Measurements from ENCODE around the gene GUK1.
"Not testable (repeated sequence)": the region's sequence is repeated elsewhere in the genome, so short reads cannot be mapped to it uniquely, and the experiment has no call there.

Gene GUK1

GRCh38 chr1:228176461-228177182, 36.5 kb downstream of the GUK1 start:
- no peak for DNase-seq (ENCODE audit: low read depth, low spot score)

- no peak for DNase-seq (ENCODE audit: low read depth, low spot score)
Observed at GRCh38 chr1:228177183-228177475, 37.0 kb downstream of the GUK1 start.

DNA sequence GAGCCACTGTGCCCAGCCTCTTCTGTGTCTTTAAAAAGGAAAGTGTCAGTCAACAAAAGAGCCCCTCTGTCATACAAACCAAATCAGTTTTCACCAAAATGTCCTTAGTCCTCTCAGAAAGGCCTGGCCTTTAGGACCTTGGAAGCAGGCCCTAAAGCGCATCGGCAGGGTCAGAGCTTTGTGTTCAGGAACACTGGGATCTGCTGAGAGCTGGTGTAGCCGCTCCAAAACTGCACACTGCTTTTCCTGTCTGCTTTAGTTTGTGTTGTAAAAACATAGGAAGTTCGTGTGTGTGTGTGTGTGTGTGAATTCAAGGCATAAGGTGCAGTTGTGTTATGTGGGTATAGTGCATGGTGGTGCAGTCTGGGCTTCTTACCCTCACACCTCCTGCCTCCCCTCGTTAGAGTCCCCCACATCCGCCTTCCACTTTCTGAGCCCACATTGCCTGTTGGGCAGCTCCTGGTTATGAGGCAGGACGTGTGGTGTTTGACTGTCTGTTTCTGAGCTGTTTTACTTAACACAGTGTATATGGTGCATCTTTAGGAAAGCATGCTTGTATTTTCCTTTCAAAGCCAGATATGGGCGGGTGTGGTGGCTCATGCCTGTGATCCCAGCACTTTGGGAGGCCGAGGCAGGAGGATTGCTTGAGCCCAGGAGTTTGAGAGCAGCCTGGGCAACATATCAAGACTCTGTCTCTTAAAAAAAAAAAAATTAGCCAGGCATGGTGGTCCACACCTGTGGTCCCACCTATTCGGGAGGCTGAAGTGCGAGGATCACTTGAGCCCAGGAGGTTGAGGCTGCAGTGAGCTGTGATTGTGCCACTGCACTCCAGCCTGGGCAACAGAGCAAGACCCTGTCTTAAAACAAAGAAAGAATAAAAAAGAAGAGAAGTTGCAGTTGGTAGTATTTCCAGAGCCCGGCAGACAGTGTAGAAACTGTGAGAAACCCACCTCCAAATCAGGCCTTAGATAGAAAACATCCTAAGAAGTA, 37.9 kb downstream of the GUK1 start:
- DNase-seq (ENCODE audit: low read depth, low spot score): no peak

GRCh38 chr1:228178737-228179684, 38.9 kb downstream of the GUK1 start:
- no peak for DNase-seq (ENCODE audit: low read depth, low spot score)

GRCh38 chr1:228180271-228180958, 40.3 kb downstream of the GUK1 start:
- no peak for DNase-seq (ENCODE audit: low read depth, low spot score)

DNA sequence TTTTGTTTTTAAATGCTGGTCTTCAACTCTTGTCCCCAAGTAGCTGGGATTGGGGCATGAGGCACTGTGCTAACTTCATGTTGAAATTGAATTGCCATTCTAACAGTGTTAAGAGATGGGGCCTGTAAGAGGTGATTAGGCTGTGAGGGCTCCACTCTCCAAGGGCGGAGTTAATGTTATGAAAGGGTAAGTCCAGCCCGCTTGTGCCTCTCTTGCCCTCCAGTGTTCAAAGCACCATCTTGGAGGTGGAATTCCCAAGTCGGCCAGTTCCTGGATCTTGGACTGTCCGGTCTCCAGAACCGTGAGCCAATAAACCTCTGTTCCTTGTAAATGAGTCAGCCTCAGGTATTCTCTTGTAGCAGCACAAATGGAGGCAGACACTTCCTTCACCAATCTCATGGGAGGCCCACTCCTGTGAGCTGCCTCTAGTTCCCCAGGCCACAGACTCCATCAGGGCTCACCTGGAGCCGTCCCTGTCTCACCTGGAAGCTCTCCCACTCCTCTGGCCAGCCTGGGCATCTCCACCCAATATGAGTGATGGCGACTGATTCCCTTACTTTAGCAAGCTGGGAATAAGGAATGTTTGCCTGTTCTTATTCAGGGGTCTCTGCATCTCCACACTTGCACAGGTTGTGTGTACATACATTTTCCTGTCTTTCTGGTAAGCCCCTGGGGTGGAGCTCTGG, 41.0 kb downstream of the GUK1 start:
- DNase-seq (ENCODE audit: low read depth, low spot score): no peak

GRCh38 chr1:228181645-228182034, 41.6 kb downstream of the GUK1 start:
- no peak for DNase-seq (ENCODE audit: low read depth, low spot score)

DNA sequence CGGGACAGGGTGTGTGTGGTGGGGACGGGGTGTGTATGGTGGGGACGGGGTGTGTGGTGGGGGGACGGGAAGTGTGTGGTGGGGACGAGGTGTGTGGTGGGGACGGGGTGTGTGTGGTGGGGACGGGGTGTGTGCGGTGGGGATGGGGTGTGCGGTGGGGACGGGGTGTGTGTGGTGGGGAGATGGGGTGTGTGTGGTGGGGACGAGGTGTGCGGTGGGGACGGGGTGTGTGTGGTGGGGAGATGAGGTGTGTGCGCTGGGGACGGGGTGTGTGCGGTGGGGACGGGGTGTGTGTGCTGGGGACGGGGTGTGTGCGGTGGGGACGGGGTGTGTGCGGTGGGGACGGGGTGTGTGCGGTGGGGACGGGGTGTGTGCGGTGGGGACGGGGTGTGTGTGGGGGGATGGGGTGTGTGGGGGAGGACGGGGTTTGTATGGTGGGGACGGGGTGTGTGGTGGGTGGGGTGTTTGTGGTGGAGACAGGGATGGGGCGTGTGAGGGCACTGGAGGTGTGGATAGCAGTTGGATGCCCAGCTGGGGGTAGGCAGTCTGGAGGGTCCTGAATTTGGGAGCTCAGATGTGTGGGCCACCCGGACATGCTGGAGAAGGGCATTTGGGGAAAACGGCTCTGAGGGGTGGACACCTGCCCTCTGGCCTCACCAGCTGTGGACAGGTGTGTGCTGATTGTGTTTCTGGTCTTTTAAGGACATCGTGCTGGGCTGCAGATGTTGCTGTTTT, 42.4 kb downstream of the GUK1 start:
- DNase-seq (ENCODE audit: low read depth, low spot score): no peak

DNA sequence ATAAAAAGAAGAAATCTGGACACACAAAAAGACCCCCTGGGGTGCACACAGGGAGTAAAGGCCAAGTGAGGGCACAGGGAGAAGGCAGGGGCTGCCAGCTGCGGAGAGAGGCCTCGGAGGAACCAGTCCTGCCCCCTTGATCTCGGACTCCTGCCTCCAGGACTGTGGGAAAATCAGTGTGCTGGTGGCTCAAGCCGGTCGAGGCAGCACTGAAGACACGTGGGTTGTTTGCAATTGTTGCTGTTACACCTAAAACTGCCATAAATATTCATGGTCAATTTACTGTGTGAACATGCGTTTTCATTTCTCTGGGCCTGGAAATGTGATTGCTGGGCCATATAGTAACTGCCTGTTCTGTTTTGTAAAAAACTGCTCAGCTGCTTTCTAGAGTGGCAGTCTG, 44.1 kb downstream of the GUK1 start:
- no peak for DNase-seq (ENCODE audit: low read depth, low spot score)

GRCh38 chr1:228185641-228185965, 45.5 kb downstream of the GUK1 start:
- no peak for DNase-seq (ENCODE audit: low read depth, low spot score)

DNA sequence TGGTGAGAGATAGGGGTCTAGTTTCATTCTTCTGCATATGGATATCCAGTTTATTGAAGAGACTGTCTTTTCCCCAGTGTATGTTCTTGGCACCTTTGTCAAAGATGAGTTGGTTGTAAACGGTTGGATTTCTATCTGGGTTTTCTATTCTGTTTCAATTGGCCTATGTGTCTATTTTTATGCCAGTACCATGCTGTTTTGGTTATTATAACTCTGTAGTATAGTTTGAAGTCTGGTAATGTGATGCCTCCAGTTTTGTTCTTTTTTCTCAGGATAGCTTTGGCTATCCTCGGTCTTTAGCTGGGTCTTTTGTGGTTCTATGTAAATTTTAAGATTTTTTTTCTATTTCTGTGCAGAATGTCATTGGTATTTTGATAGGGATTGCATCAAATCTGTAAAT, 48.2 kb downstream of the GUK1 start:
- DNase-seq (ENCODE audit: low read depth, low spot score): not testable (repeated sequence)

GRCh38 chr1:228190182-228190581, 50.1 kb downstream of the GUK1 start:
- DNase-seq (ENCODE audit: low read depth, low spot score): no peak

DNA sequence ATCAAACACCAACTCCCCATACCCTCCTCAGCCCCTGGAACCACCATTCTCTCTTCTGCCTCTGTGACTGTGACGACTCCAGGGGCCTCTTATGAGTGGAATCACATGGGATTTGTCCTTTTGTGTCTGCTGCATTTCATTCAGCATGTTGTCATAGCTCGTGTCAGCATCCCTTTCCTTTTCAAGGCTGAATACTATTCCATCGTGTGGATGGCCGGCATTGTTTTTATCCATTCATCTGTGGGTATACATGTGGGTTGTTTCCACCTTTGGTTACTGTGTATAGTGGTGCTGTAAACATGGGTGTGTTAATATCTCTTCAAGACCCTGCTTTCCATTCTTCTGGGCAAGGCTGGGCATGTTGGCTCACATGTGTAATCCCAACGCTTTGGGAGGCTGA, 50.7 kb downstream of the GUK1 start:
- no peak for DNase-seq (ENCODE audit: low read depth, low spot score)

- no peak for DNase-seq (ENCODE audit: low read depth, low spot score)
Observed at GRCh38 chr1:228194436-228194835, 54.4 kb downstream of the GUK1 start.

- no peak for DNase-seq (ENCODE audit: low read depth, low spot score)
Observed at GRCh38 chr1:228194921-228195812, 55.1 kb downstream of the GUK1 start.

- no peak for DNase-seq (ENCODE audit: low read depth, low spot score)
Observed at GRCh38 chr1:228197555-228198147, 57.6 kb downstream of the GUK1 start.

Data from activated naive CD8-positive, alpha-beta T cell treated with anti-CD3 and anti-CD28 coated beads, Interleukin-2, amount 50 U/mL, for 16 hours (primary cell).